Measurements from ENCODE around the gene R3HDM4. TPM values are rescaled to one million over a fixed set of nuclear protein-coding genes. Genes with fewer than 3 reads are reported as not detected.
A peak's percentile ranks its signal among the peaks of the same experiment; 100 is the strongest.

R3HDM4 gene
- total and polyA plus RNA-seq, 10 of the 15 experiments (the other 5 are each of a cell fraction or from before 2014, with no cell fraction given) = 1.3 to 65.8 (median 27.7) TPM

DNA sequence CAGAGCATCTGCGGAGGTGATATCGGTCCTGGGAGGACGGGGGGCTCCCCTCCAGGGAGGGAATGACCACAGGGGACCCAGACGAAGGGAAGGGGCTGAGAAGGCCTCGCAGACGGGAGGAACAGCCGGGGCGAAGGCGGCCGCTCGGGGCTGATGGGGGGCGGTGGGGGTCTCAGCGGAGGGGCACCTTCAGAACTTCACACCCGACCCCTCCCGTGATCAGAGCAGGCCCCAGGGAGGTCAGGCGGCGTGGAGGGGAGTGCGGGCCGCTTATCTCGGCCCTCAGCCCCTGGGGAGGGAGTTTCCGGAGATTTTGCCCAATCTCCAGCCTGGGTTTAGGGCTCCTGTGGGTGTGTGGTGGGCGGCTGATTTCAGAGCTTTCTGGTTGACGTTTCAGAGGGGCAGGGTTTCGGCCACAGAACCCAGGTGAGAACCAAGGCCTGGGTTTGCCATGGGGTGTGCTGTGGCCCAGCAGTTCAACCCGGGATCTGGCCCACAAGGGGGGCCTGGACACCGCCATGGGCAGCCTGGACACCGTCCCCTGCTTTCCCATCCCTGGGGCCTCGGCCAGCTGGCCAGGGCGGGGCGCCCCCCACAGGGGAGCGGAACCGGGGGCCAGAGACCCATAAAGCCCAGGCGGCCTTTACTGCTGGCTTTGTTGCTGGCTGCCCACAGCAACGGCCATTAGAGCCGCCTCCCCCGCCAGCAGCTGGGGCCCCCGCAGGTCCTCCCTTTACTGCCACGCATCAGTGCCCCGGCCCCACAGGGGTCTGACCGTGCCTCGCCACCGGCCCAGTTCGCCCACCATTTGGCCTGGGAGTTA is 41.9 kb upstream of the R3HDM4 start (continued):
- TF ChIP-seq RAD21 (IDR thresholded peaks at IDR 0.05; ENCODE audit: insufficient read depth, low read depth, low read length) = no peak
- TF ChIP-seq CREB1 (IDR thresholded peaks at IDR 0.05; ENCODE audit: low read depth) = peak; percentile 79
- TF ChIP-seq NRF1 (conservative IDR thresholded peaks at IDR 0.05; ENCODE audit: low read depth, low read length) = no peak
- TF ChIP-seq CEBPB (IDR thresholded peaks at IDR 0.05; ENCODE audit: borderline replicate concordance in 1 of 2, low read depth in 2 of 2, low read length in 2 of 2) = no peak
- peak; percentile 67; the same call in 1 of the 2 replicates for TF ChIP-seq ZNF217 (IDR thresholded peaks at IDR 0.05)
- no peak for TF ChIP-seq SPI1 (IDR thresholded peaks at IDR 0.05; ENCODE audit: borderline replicate concordance, insufficient read depth, low read depth, low read length)
- TF ChIP-seq, protein P1, sequence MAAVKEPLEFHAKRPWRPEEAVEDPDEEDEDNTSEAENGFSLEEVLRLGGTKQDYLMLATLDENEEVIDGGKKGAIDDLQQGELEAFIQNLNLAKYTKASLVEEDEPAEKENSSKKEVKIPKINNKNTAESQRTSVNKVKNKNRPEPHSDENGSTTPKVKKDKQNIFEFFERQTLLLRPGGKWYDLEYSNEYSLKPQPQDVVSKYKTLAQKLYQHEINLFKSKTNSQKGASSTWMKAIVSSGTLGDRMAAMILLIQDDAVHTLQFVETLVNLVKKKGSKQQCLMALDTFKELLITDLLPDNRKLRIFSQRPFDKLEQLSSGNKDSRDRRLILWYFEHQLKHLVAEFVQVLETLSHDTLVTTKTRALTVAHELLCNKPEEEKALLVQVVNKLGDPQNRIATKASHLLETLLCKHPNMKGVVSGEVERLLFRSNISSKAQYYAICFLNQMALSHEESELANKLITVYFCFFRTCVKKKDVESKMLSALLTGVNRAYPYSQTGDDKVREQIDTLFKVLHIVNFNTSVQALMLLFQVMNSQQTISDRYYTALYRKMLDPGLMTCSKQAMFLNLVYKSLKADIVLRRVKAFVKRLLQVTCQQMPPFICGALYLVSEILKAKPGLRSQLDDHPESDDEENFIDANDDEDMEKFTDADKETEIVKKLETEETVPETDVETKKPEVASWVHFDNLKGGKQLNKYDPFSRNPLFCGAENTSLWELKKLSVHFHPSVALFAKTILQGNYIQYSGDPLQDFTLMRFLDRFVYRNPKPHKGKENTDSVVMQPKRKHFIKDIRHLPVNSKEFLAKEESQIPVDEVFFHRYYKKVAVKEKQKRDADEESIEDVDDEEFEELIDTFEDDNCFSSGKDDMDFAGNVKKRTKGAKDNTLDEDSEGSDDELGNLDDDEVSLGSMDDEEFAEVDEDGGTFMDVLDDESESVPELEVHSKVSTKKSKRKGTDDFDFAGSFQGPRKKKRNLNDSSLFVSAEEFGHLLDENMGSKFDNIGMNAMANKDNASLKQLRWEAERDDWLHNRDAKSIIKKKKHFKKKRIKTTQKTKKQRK (IDR thresholded peaks at IDR 0.05; ENCODE audit: low read depth, low read length) = no peak
- TF ChIP-seq HSF1 (IDR thresholded peaks at IDR 0.05; ENCODE audit: low read depth, low read length) = no peak
- TF ChIP-seq POLR2AphosphoS2 (IDR thresholded peaks at IDR 0.05; ENCODE audit: low read depth, low read length) = no peak
- TF ChIP-seq CREM (IDR thresholded peaks at IDR 0.05; ENCODE audit: low read depth) = peak; percentile 73
- TF ChIP-seq, protein P2, sequence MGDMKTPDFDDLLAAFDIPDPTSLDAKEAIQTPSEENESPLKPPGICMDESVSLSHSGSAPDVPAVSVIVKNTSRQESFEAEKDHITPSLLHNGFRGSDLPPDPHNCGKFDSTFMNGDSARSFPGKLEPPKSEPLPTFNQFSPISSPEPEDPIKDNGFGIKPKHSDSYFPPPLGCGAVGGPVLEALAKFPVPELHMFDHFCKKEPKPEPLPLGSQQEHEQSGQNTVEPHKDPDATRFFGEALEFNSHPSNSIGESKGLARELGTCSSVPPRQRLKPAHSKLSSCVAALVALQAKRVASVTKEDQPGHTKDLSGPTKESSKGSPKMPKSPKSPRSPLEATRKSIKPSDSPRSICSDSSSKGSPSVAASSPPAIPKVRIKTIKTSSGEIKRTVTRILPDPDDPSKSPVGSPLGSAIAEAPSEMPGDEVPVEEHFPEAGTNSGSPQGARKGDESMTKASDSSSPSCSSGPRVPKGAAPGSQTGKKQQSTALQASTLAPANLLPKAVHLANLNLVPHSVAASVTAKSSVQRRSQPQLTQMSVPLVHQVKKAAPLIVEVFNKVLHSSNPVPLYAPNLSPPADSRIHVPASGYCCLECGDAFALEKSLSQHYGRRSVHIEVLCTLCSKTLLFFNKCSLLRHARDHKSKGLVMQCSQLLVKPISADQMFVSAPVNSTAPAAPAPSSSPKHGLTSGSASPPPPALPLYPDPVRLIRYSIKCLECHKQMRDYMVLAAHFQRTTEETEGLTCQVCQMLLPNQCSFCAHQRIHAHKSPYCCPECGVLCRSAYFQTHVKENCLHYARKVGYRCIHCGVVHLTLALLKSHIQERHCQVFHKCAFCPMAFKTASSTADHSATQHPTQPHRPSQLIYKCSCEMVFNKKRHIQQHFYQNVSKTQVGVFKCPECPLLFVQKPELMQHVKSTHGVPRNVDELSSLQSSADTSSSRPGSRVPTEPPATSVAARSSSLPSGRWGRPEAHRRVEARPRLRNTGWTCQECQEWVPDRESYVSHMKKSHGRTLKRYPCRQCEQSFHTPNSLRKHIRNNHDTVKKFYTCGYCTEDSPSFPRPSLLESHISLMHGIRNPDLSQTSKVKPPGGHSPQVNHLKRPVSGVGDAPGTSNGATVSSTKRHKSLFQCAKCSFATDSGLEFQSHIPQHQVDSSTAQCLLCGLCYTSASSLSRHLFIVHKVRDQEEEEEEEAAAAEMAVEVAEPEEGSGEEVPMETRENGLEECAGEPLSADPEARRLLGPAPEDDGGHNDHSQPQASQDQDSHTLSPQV (IDR thresholded peaks at IDR 0.05) = no peak
- TF ChIP-seq USF1 (IDR thresholded peaks at IDR 0.05; ENCODE audit: borderline replicate concordance, extremely low read length, insufficient read depth, low read depth, low read length) = peak; percentile 23
- peak; percentile 77 to 91 for TF ChIP-seq BHLHE40 (IDR thresholded peaks at IDR 0.05; ENCODE audit: borderline replicate concordance in 1 of 2, low read depth in 2 of 2, low read length in 1 of 2)
- TF ChIP-seq EGR1 (IDR thresholded peaks at IDR 0.05; ENCODE audit: borderline replicate concordance in 1 of 2, low read depth in 2 of 2, low read length in 2 of 2) = peak in 1 of 2 experiments; percentile 91; a peak in 2 of 3 replicates
- no peak for TF ChIP-seq ZNF384 (IDR thresholded peaks at IDR 0.05; ENCODE audit: borderline replicate concordance, low read depth, low read length)
- no peak for TF ChIP-seq ZNF274 (IDR thresholded peaks at IDR 0.05; ENCODE audit: insufficient read depth, insufficient read length)
- peak; percentile 94 for TF ChIP-seq NR2F1 (conservative IDR thresholded peaks at IDR 0.05)

Data from GM12878 (cell line).